GM19463 (cell line): ENCODE data around the gene SIX5.

Source experiments
- ATAC-seq: cut with Tn5 transposase; IDR thresholded peaks from one replicate; pipeline ENCODE4 v1.9.1; 2021; ENCODE audit warnings: mild to moderate bottlenecking, moderate library complexity; ENCODE audit not compliant: unreplicated experiment

Gene SIX5

DNA sequence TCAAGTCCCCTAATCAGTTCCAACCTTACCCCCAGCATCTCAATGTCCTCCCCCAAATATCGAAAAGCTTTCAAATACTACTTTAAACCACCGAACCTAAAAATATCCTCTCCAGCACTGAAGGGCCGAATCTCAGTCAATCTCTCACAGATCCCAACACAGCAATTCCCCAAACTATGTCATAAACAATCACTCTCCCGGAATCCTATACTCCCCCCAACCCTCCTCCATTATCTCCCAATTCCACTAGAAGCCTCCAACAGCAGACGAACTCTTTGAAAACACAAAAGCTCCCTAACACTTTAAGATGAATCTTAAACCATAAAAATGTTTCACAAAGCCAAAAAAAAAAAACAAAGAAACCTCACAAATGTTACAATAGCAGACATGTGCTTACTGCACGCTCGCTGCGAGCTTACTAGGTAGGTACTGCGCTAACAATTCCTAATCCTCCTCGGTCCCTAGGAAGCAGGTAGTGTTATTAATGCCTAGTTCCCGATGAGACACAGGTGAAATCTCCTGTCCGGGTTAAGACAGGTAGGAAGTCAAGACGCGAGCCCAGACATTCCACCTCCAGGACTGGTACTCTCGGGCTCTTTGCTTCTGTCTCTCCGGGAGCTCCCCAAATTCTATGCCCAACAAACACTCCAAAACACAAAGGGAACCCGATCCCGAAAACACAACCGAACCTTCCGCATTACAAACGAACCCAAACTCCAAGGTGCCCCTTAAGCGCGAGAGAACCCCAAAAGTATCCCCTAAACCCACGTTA, 52.5 kb downstream of the SIX5 start:
- no peak for ATAC-seq

DNA sequence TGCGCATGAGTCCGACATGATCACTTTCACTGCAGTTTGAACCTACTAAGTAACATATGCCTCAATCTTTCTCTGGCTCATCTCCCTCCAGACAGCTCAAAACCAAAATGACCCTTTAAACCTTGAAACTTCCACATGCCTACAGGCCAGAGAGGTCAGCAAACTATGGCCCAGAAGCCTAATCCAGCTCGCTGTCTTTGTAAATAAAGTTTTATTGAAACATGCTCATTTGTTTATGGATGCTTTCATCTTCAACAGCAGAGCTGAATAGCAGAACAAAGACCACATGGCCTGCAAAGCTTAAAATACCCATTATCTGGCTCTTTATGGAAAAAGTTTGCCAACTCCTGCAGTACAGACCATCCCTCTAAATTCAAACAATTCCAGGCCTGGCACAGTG, 53.9 kb downstream of the SIX5 start:
- no peak for ATAC-seq
